Measurements from ENCODE around the gene SIRT2.
"Not testable (repeated sequence)": the region's sequence is repeated elsewhere in the genome, so short reads cannot be mapped to it uniquely, and the experiment has no call there.

SIRT2 gene

GRCh38 chr19:38869160-38869835 lies 30.1 kb downstream of the SIRT2 start:
- no peak for DNase-seq (ENCODE audit: low read depth in 2 of 2)

- no peak for DNase-seq (ENCODE audit: low read depth in 2 of 2)
These were observed 30.9 kb downstream of the SIRT2 start for GRCh38 chr19:38868551-38868950.

DNA sequence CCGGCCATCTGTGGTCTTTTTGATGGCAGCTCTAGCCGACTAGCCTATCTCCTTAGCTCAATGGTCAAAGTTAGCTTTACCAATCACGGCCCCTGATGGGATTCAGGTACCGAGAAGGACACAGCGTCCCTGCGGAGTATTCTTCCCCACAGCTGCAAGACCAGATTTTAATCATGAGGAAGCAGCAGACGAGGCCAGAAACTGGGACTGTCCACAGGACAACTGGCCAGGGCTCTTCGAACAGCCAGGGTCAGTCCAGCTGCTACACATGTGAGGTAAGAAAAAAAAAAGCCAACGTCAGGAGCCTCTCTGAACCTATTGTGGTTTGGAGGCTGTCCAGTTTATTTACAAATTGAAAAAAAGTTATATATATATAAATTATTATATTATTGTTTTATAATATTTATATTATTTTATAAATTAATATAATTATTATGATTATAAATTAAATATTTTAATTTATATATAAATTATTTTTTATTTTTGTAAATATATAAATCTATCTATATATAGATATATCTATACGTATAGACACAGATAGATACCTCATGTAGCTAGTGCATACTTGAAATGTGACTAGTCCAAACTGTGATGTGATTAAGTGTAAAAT lies 32.1 kb downstream of the SIRT2 start:
- DNase-seq (ENCODE audit: low read depth in 2 of 2): no peak

DNA sequence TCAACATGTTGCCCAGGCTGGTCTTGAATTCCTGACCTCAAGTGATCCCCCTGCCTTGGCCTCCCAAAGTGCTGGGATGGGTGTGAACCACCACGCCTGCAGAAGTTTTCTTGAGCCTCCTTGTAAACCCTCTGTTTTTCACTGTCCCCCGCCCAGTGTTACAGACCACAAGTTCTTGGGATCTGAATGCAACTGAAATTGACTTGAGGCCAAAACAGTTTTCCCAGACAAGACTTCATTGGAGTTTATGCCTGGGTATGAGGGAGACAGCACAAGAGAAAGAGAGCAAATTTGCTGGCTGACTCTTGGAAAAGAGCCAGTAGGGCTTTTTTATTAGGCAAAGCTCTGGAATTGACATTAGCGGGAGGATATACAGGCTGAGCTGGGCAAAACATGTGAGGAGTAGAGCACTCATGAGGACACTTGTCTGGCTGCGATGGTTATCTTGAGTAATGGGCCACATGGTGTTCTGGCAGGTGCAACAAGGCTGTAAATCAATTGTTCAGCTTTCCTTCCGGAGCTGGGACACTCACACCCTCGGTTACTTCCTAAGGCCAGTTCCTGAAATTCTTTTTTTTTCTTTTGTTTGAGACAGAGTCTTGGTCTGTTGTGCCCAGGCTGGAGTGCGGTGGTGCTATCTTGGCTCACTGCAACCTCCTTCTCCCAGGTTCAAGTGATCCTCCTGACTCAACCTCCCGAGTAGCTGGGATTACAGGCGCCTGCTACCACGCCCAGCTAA lies 36.9 kb downstream of the SIRT2 start:
- DNase-seq (ENCODE audit: low read depth in 2 of 2): no peak

DNA sequence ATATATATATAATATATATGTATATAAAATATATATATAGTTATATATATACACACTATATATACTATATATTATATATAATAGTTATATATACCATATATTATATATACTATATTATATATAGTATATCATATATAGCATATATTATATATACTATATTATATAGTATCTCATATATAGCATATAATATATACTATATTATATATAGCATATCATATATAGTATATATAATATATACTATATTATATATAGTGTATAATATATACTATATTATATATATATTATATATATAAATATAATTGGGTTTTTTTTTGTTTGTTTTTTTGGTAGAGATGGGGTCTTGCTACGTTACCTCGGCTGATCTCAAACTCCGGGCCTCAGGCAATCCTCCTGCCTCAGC lies 38.0 kb downstream of the SIRT2 start:
- DNase-seq (ENCODE audit: low read depth in 2 of 2): no peak

GRCh38 chr19:38859631-38860204 lies 39.7 kb downstream of the SIRT2 start:
- not testable (repeated sequence) for DNase-seq (ENCODE audit: low read depth in 2 of 2)

DNA sequence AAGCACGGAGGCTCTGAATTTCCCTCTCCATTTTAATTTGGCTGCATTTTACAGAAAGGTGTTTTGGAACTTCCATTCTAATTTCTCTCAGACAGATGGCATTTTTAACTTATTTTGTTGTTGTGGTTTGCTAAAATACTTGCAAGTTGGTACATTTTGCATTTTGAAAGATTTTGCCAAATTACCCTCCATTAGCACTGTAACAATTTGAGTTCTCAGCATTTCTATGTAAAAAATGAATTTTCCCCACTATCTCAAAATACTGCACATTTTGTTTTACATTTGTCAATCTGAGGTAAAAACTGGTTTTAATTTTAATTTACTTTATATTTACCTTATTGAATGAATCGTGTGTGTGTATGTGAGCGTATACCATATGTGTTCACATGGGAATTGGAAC lies 42.6 kb downstream of the SIRT2 start:
- no peak for DNase-seq (ENCODE audit: low read depth in 2 of 2)

DNA sequence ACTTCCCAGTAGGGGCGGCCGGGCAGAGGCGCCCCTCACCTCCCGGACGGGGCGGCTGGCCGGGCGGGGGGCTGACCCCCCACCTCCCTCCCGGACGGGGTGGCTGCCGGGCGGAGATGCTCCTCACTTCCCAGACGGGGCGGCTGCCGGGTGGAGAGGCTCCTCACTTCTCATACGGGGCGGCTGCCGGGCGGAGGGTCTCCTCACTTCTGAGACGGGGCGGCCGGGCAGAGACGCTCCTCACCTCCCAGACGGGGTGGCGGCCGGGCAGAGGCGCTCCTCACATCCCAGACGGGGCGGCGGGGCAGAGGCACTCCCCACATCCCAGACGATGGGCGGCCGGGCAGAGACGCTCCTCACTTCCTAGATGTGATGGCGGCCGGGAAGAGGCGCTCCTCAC lies 43.7 kb downstream of the SIRT2 start:
- DNase-seq (ENCODE audit: low read depth in 2 of 2): not testable (repeated sequence)

DNA sequence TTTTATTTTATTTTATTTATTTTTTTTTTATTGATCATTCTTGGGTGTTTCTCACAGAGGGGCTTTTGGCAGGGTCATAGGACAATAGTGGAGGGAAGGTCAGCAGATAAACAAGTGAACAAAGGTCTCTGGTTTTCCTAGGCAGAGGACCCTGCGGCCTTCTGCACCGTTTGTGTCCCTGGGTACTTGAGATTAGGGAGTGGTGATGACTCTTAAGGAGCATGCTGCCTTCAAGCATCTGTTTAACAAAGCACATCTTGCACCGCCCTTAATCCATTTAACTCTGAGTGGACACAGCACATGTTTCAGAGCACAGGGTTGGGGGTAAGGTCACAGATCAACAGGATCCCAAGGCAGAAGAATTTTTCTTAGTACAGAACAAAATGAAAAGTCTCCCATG lies 44.5 kb downstream of the SIRT2 start:
- not testable (repeated sequence) for DNase-seq (ENCODE audit: low read depth in 2 of 2)

DNA sequence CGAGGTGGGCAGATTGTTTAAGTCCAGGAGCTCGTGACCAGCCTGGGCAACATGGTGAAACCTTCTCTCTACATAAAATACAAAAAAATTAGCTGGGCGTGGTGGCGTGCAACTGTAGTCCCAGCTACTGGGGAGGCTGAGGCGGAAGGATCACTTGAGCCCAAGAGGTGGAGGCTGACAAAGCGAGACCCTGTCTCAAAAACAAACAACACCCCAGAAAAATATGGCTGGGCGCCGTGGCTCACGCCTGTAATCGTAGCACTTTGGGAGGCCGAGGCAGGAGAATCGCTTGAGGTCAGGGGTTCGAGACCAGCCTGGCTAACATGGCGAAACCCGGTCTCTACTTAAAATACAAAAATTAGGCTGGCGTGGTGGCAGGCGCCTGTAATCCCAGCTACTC lies 46.2 kb downstream of the SIRT2 start:
- no peak for DNase-seq (ENCODE audit: low read depth in 2 of 2)

- DNase-seq (ENCODE audit: low read depth in 2 of 2): no peak
These were observed 47.0 kb downstream of the SIRT2 start for GRCh38 chr19:38852231-38853044.

DNA sequence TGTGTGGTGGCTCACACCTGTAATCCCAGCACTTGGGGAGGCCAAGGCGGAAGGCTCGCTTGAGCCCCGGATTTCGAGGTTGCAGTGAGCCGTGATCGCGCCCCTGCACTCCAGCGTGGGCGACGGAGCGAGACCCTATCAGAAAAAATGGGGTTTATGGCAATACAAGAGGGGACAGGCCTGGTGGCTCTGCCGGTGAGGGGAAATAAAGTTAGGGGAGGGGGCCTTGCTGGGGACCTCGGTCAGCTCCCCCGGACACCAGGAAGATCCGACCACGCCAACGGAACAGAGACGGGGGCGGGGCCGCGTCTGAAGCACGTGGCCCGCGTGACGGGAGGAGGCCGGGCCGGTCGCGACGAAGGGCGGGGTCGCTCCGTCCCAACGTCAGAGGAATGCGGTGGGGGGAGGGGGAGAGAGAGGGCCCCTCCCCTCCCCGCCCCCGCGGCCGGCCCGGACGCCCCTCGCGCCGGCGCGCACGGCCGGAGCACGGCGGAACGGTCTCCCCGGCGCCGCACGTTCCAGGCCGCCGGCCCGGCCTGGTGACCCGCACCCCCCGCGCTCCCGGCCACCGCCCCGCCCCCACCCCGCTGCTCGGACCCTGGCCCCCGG lies 47.7 kb downstream of the SIRT2 start:
- peak; percentile 79 for DNase-seq (ENCODE audit: low read depth in 2 of 2)

- no peak for DNase-seq (ENCODE audit: low read depth in 2 of 2)
These were observed 48.3 kb downstream of the SIRT2 start for GRCh38 chr19:38850976-38851621.

DNA sequence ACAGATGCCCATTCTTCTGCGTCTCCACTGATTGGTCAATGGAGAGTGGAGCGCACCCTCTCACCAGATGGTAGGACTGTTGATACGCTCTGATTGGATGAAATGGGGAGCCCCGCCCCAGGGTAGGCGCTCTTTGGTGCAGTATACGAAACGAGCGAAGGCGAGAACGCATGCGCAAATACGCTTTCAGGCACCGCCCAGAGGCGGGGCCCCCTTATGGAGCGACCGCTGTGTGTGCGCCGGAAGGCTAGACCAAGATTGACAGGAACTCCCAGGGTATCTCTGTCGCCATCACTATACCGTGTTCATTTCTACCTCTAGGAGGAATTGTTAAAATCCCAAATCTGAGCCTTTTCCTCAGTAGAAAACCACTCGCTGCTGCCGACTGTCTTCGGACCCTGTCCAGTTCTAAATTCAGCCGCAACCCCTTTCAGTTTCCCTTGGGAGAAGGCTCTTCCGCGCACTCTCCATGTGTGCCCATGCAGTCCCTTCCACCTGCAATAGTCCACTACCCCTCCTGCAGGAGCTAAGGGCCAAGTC lies 48.9 kb downstream of the SIRT2 start:
- peak; percentile 93 to 98 for DNase-seq (ENCODE audit: low read depth in 2 of 2)

DNA sequence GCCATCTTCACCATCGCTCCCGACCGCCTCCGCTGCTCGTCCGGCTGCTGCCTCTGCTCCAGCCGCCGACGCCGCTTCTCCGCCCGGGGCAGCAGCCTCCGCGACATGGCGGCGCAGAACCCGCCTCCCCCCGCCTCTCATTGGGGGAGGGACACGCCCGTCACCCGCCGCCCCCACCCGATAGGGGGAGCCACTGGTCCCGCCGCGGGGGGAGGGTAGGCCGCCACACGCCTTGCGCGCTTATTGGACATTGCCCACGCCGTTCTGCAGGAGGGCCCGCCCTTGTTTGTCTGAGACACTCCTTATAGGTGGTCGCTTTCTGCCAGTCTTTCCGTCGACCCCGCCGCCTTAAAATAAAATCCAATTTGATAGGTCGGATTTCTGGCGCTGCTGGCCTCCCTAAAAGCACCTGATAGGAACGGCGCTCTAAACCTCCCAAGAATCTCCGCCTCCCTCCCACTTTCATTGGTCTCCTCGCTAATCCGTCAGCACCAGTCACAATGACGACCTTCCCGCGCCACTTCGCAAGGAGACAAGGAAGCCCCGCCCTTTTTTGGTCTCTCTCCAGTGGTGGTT lies 49.5 kb downstream of the SIRT2 start, which contains the start of gene HNRNPL:
TSS of gene HNRNPL (minus strand) at position 127 of the 576 bp plus-strand sequence. CDS start at position 107, 20 bp downstream.
- DNase-seq (ENCODE audit: low read depth in 2 of 2): peak; percentile 99

GRCh38 chr19:38849147-38849859 lies 50.1 kb downstream of the SIRT2 start:
- DNase-seq (ENCODE audit: low read depth in 2 of 2): peak; percentile 98 to 99

- no peak for DNase-seq (ENCODE audit: low read depth in 2 of 2)
These were observed 50.9 kb downstream of the SIRT2 start for GRCh38 chr19:38848299-38849146.

DNA sequence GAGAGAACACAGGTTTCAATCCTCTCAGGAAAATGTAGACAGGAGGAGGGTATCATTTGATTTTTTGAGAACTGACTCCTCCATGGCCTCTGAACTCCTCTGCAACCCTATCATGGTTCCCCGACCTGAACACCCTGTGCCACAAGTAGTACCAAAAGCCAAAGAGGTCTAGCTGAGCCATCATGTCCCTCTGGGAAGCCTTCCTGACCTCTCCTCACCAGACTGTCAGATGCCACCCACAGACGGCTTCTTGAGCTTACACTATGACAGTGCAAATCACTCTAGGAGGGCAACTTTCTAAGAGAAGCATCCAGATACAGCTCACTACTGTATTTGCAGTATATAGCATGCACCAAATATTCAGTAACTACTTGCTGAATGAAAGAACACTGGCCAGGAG lies 53.3 kb downstream of the SIRT2 start:
- no peak for DNase-seq (ENCODE audit: low read depth in 2 of 2)

Data from stimulated activated CD4-positive, alpha-beta T cell treated with anti-CD3 and anti-CD28 coated beads, Interleukin-1b, Interleukin-23, amount 100 ng/mL, for 1 hour (primary cell).